GM12878 (cell line): ENCODE data around the gene NAV2. TPM values are rescaled to one million over a fixed set of nuclear protein-coding genes. Genes with fewer than 3 reads are reported as not detected.

ENCODE experiments used
- ATAC-seq: fragments of 200-7000 bp; cut with Tn5 transposase; 3 replicates; pipeline ENCODE4 v1.9.1; 2020; ENCODE audit warnings: mild to moderate bottlenecking, moderate library complexity
- BruUV-seq: library from RNA; stranded (reverse); fragments of 400-500 nt; replicated peaks from 2 replicates; lab custom pipeline; 2021; lab: Mats Ljungman, UMichigan
- CTCF ChIA-PET: fragments of 300-600 bp; sonication (Branson Sonifier 250); formaldehyde crosslinking; extraction: SDS; loops from one replicate; lab custom pipeline; 2021; ENCODE audit warnings: inconsistent platforms; lab: Yijun Ruan, JAX
- POLR2A ChIA-PET: fragments of 350-600 bp; formaldehyde crosslinking; extraction: SDS; loops from one replicate; lab custom pipeline; 2021; ENCODE audit warnings: inconsistent platforms; lab: Charles Lee
- RAD21 ChIA-PET: fragments of 300-600 bp; sonication (Branson Sonifier 250); formaldehyde crosslinking; loops from one replicate; lab custom pipeline; 2023; ENCODE audit warnings: antibody characterized with exemption; ENCODE audit not compliant: unreplicated experiment; lab: Charles Lee
- SMC1A ChIA-PET: fragments of 300-600 bp; sonication (Branson Sonifier 250); formaldehyde crosslinking; loops from one replicate; lab custom pipeline; 2023; ENCODE audit not compliant: unreplicated experiment, uncharacterized antibody; lab: Charles Lee
- DNase-seq: peaks from one replicate; pipeline ENCODE4 v3.0.0-alpha.2; 2011; ENCODE audit warnings: low read depth, low spot score
- FAIRE-seq: peaks from 3 replicates; lab custom pipeline; 2011; peaks lifted over from hg19 to GRCh38; lab: Jason Lieb, UNC
- H2AFZ ChIP-seq: 2 replicates; pipeline ENCODE4 v1.6.0; 2011; ENCODE audit warnings: low read depth, low read length, control low read depth; ENCODE audit not compliant: control insufficient read depth
- H3K27ac ChIP-seq: 2 replicates; pipeline ENCODE4 v1.5.1; 2011; ENCODE audit warnings: control low read depth; ENCODE audit not compliant: control insufficient read depth, insufficient read depth
- H3K27me3 ChIP-seq, 2 experiments: replicated peaks in 1 of 2; 2 replicates each; pipeline versions ENCODE4 v1.6.0 to v1.6.1; 2011; ENCODE audit warnings: low read length in 1 of 2; ENCODE audit not compliant: control insufficient read depth in 2 of 2, insufficient read depth in 2 of 2
- H3K36me3 ChIP-seq, 2 experiments: 2 replicates each; pipeline ENCODE4 v1.5.1; 2011; ENCODE audit warnings: low read length in 1 of 2; ENCODE audit not compliant: control insufficient read depth in 2 of 2, insufficient read depth in 2 of 2
- H3K4me1 ChIP-seq: 2 replicates; pipeline ENCODE4 v1.6.1; 2011; ENCODE audit warnings: mild to moderate bottlenecking, low read length, moderate library complexity, mixed read lengths; ENCODE audit not compliant: control insufficient read depth, insufficient read depth
- H3K4me2 ChIP-seq: 2 replicates; pipeline ENCODE4 v1.6.0; 2011; ENCODE audit warnings: control low read depth; ENCODE audit not compliant: control insufficient read depth, insufficient read depth
- H3K4me3 ChIP-seq: fragments of 200-600 bp; sonication (generic); 2 replicates; pipeline ENCODE4 v1.5.1; 2016
- H3K79me2 ChIP-seq: 2 replicates; pipeline ENCODE4 v1.6.0; 2011; ENCODE audit warnings: low read length; ENCODE audit not compliant: control insufficient read depth, insufficient read depth
- H3K9ac ChIP-seq: 2 replicates; pipeline ENCODE4 v1.8.0; 2011; ENCODE audit warnings: low read length, control low read depth, mixed read lengths; ENCODE audit not compliant: control insufficient read depth, insufficient read depth
- H3K9me3 ChIP-seq: replicated peaks from 3 replicates; pipeline ENCODE4 v1.5.1; 2011; ENCODE audit warnings: mild to moderate bottlenecking, low read length; ENCODE audit not compliant: control insufficient read depth, insufficient read depth
- H4K20me1 ChIP-seq: 2 replicates; pipeline ENCODE4 v1.6.0; 2011; ENCODE audit not compliant: control insufficient read depth, insufficient read depth
- CBFB ChIP-seq: IDR thresholded peaks from 2 replicates; pipeline ENCODE4 v1.6.1; 2016; ENCODE audit warnings: antibody characterized with exemption, low read depth
- CHD1 ChIP-seq: IDR thresholded peaks from 2 replicates; pipeline ENCODE4 v1.6.1; 2012; ENCODE audit warnings: low read depth, low read length, improper control_type of control experiment
- HDAC6 ChIP-seq: fragments of 200-600 bp; sonication (generic); IDR thresholded peaks from one replicate; pipeline ENCODE4 v1.8.0; 2017; ENCODE audit warnings: antibody characterized with exemption; ENCODE audit not compliant: unreplicated experiment
- LARP7 ChIP-seq: fragments of 450-650 bp; IDR thresholded peaks from 2 replicates; pipeline ENCODE4 v1.6.1; 2017; ENCODE audit warnings: mild to moderate bottlenecking
- NR2C1 ChIP-seq: fragments of 450-650 bp; IDR thresholded peaks from 2 replicates; pipeline ENCODE4 v1.6.1; 2017; ENCODE audit warnings: antibody characterized with exemption, mild to moderate bottlenecking, moderate library complexity
- PAX5 ChIP-seq: IDR thresholded peaks from 2 replicates; pipeline ENCODE4 v1.6.1; 2011; ENCODE audit warnings: low read depth, low read length, borderline replicate concordance
- RBBP5 ChIP-seq: fragments of 200-600 bp; sonication (generic); conservative IDR thresholded peaks from 2 replicates; pipeline ENCODE4 v1.6.1; 2016
- RCOR1 ChIP-seq: conservative IDR thresholded peaks from 2 replicates; pipeline ENCODE4 v1.6.1; 2012; ENCODE audit warnings: low read depth, low read length, improper control_type of control experiment
- SMAD1 ChIP-seq: fragments of 450-650 bp; IDR thresholded peaks from 2 replicates; pipeline ENCODE4 v1.6.1; 2018; ENCODE audit warnings: mild to moderate bottlenecking, low read depth; ENCODE audit not compliant: partially characterized antibody
- SMAD5 ChIP-seq: IDR thresholded peaks from 2 replicates; pipeline ENCODE4 v1.6.1; 2016; ENCODE audit warnings: antibody characterized with exemption, low read depth
- SMARCA5 ChIP-seq: fragments of 450-650 bp; IDR thresholded peaks from 2 replicates; pipeline ENCODE4 v1.6.1; 2017; ENCODE audit warnings: mild to moderate bottlenecking
- SPI1 ChIP-seq: IDR thresholded peaks from 2 replicates; pipeline ENCODE4 v1.6.1; 2011; ENCODE audit warnings: low read depth, mild to moderate bottlenecking, low read length, moderate library complexity, borderline replicate concordance; ENCODE audit not compliant: insufficient read depth
- SUZ12 ChIP-seq: fragments of 200-600 bp; sonication (generic); IDR thresholded peaks from one replicate; pipeline ENCODE4 v1.6.1; 2018; ENCODE audit warnings: antibody characterized with exemption, mild to moderate bottlenecking; ENCODE audit not compliant: unreplicated experiment
- ZBTB33 ChIP-seq: fragments of 450-650 bp; IDR thresholded peaks from 2 replicates; pipeline ENCODE4 v1.6.1; 2017; ENCODE audit warnings: mild to moderate bottlenecking
- ZNF207 ChIP-seq: fragments of 450-650 bp; IDR thresholded peaks from 2 replicates; pipeline ENCODE4 v1.6.1; 2014; ENCODE audit warnings: antibody characterized with exemption, mild to moderate bottlenecking, borderline replicate concordance
- ZNF217 ChIP-seq: fragments of 450-650 bp; IDR thresholded peaks from 2 replicates; pipeline ENCODE4 v1.6.1; 2017; ENCODE audit warnings: antibody characterized with exemption, mild to moderate bottlenecking
- ZNF622 ChIP-seq: fragments of 450-650 bp; IDR thresholded peaks from 2 replicates; pipeline ENCODE4 v1.6.1; 2017; ENCODE audit warnings: mild to moderate bottlenecking, inconsistent platforms
- WGBS: methylation state at CpG from one replicate; pipeline ENCODE4 v1.1.6; 2016; ENCODE audit warnings: low lambda C conversion rate; ENCODE audit not compliant: insufficient replicate concordance, insufficient coverage; ENCODE audit errors: missing lambda C conversion rate; 5-methylcytosine and 5-hydroxymethylcytosine counted together
- in situ Hi-C: fragments of 300-500 bp; cut with MboI; formaldehyde crosslinking; loops from 9 replicates; pipeline ENCODE4 v1.14.3; 2018; ENCODE audit warnings: mixed read lengths
- intact Hi-C: fragments of 100-400 bp; cut with micrococcal nuclease; formaldehyde crosslinking; loops from one replicate; pipeline ENCODE4 v1.14.2; 2022; ENCODE audit not compliant: unreplicated experiment
- polyA plus RNA-seq, 11 experiments: library from polyadenylated mRNA; depleted of rRNA in 4 of 11; unstranded in 6 of 11; stranded (reverse) in 5 of 11; fragments of >200 nt; fragmentation: Nextera tagmentation in 4 of 11; fragmentation: Illumina TruSeq in 1 of 11; extraction: Ambion mirVana in 4 of 11; extraction: Trizol in 1 of 11; gene quantifications; 1 replicate in 1 of 11; 2 replicates in 10 of 11; pipeline versions ENCODE4 v1.2.1 to v1.2.3, GENCODE V29; 2011 to 2016; ENCODE audit warnings: inconsistent platforms in 2 of 11, missing spikeins in 2 of 11, low read depth in 1 of 11
- total RNA-seq, 4 experiments: library from RNA; depleted of rRNA in 3 of 4; stranded (reverse); fragments of >200 nt in 3 of 4; fragmentation: Illumina TruSeq in 1 of 4; extraction: Trizol in 1 of 4; gene quantifications; 2 replicates each; pipeline versions ENCODE4 v1.2.1 to v1.2.3, GENCODE V29; 2013 to 2021

Gene NAV2
- total and polyA plus RNA-seq, 10 of the 15 experiments (the other 5 are each of a cell fraction or from before 2014, with no cell fraction given): 0.35 to 6.1 (median 1.1) TPM

DNA sequence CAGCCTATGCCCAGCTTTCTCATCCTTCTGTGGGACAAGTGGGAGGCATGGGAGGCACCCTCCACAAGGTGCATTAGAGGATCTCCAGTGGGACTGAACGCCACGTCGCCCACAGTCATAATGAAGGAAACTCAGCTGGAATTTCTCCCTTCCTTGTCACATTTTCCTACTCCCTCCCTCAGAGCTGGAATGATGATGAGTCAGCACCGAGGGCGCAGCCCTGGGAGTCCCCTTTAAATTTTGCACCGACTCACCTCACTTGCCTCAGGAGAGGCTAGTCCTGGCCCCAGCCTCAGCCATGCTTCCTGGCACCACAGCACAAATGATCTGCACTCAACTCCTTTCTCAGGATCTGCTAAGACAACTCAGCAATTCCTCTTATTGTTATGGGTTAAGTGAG, 413.3 kb downstream of the NAV2 start:
- TF ChIP-seq PAX5 (no peak), RBBP5 (no peak), ZNF622 (no peak), SMAD5 (no peak), SPI1 (no peak), CHD1 (no peak), ZBTB33 (no peak), RCOR1 (no peak), HDAC6 (no peak), ZNF207 (no peak), CBFB (no peak), SMAD1 (no peak), NR2C1 (no peak), ZNF217 (no peak), LARP7 (no peak), SMARCA5 (no peak), SUZ12 (no peak)
- ChIA-PET POLR2A (no interaction called here), SMC1A (interaction anchor here (0.8 to 1.1 kb wide), 2 partner anchors 218 to 220 kb away, joined by 3 read pairs; no protein-coding TSS in a partner anchor), CTCF (interaction anchor here (1.1 to 1.9 kb wide), 2 partner anchors 228 to 230 kb away, joined by 4 to 7 read pairs; no protein-coding TSS in a partner anchor), RAD21 (interaction anchor here (1.5 kb wide), 1 partner anchor 14 kb away, joined by 3 read pairs; no protein-coding TSS in a partner anchor)
- Histone ChIP-seq H2AFZ (no peak overlapping the region), H3K9me3 (no peaks in the 10 kb centered on the region), H3K27ac (no peak overlapping the region), H3K27me3 (no peaks in the 10 kb centered on the region; a peak in 1 of 4 replicates), H3K4me1 (no peaks in the 10 kb centered on the region), H3K4me2 (no peak overlapping the region), H3K36me3 (no peaks in the 10 kb centered on the region), H3K9ac (no peak overlapping the region), H3K79me2 (no peaks in the 10 kb centered on the region), H3K4me3 (no peak overlapping the region), H4K20me1 (0 out of 2 replicates have a peak, but pooled peaks cover 3% of the 10 kb centered on the region)
- intact Hi-C loops (loop anchor here (5.0 to 10.0 kb wide), 3 partner anchors 174 to 546 kb away; no protein-coding TSS in a partner anchor), in situ Hi-C loops (loop anchor here (5.0 kb wide), 2 partner anchors 226 to 486 kb away; no protein-coding TSS in a partner anchor)
- DNase-seq (no peak), ATAC-seq (no peak), FAIRE-seq (no peak)
- BruUV-seq: no TSS peak
- WGBS: 39% methylated on average over 6 of the region's 6 CpGs
